RWPE1 (cell line): Measurements from ENCODE around the gene LRRC43.
A peak's percentile ranks its signal among the peaks of the same experiment; 100 is the strongest.

Experiments
- CTCF ChIA-PET: fragments of 350-600 bp; sonication (Branson Sonifier 250); formaldehyde crosslinking; extraction: SDS; loops from one replicate; lab custom pipeline; 2021; lab: Yijun Ruan, JAX
- POLR2A ChIA-PET: fragments of 400-600 bp; formaldehyde crosslinking; extraction: SDS; loops from one replicate; lab custom pipeline; 2020; ENCODE audit warnings: antibody characterized with exemption; ENCODE audit not compliant: low non-redundant PET; lab: Yijun Ruan, JAX
- DNase-seq: peaks from one replicate; pipeline ENCODE4 v3.0.0; 2012; ENCODE audit warnings: low spot score
- H3K27ac ChIP-seq: fragments of 450-650 bp; 2 replicates; pipeline ENCODE4 v1.5.1; 2017
- CTCF ChIP-seq: fragments of 450-650 bp; conservative IDR thresholded peaks from 2 replicates; pipeline ENCODE4 v1.5.1; 2017; ENCODE audit warnings: low read depth, mild to moderate bottlenecking

Gene LRRC43

GRCh38 chr12:122182887-122183587, at the start of gene LRRC43:
LRRC43 (plus strand) TSS chr12:122183123; CDS start chr12:122183145, 22 bp downstream.
- no peak for TF ChIP-seq CTCF
- H3K27ac ChIP-seq = no peak within 1 kb of the TSS
- ChIA-PET CTCF (interaction anchor here (1.3 kb wide), 2 partner anchors 8 to 10 kb away, joined by 4 to 6 read pairs; no protein-coding TSS in a partner anchor), POLR2A (no interaction called here)
- DNase-seq = no peak

GRCh38 chr12:122133192-122133950, 49.6 kb upstream of the LRRC43 start:
- ChIA-PET CTCF (no interaction called here), POLR2A (no interaction called here)
- no peak for DNase-seq
- TF ChIP-seq CTCF = no peak
- no peak overlapping the region for H3K27ac ChIP-seq

- H3K27ac ChIP-seq = peak overlapping the region; percentile 6; the same call in 1 of the 2 replicates
- TF ChIP-seq CTCF = no peak
- ChIA-PET CTCF (no interaction called here), POLR2A (interaction anchor here (0.6 kb wide), 1 partner anchor 391 kb away, joined by 3 read pairs; the partner anchor contains the start of genes KNTC1 and RSRC2)
- DNase-seq = no peak
These were observed 47.4 kb upstream of the LRRC43 start for GRCh38 chr12:122135437-122136031.

DNA sequence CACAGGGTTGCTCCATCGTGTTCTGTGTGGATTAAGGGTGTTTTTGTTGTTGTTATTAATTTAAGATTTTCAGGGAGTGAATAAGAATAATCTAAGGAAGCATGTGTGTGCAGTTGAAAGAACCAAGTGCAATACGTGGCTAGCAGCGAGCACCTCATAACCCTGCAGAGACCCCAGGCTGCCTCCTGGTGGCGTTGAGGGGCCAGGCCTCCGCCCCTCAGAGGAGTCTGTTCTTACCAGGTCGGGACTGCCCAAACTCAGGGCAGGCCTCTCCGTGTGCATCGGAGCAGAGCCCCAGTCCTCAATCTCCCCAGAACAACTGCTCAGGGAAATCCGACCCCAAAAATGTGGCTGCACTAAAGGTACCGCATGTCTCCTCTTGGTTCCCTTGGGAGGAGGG, 45.7 kb upstream of the LRRC43 start:
- ChIA-PET POLR2A (no interaction called here), CTCF (no interaction called here)
- no peak for DNase-seq
- TF ChIP-seq CTCF = no peak
- peak overlapping the region; percentile 65 for H3K27ac ChIP-seq

GRCh38 chr12:122137681-122138080, 45.2 kb upstream of the LRRC43 start:
- H3K27ac ChIP-seq = peak overlapping the region; percentile 65
- ChIA-PET CTCF (no interaction called here), POLR2A (no interaction called here)
- peak; percentile 76 for DNase-seq
- TF ChIP-seq CTCF = no peak

DNA sequence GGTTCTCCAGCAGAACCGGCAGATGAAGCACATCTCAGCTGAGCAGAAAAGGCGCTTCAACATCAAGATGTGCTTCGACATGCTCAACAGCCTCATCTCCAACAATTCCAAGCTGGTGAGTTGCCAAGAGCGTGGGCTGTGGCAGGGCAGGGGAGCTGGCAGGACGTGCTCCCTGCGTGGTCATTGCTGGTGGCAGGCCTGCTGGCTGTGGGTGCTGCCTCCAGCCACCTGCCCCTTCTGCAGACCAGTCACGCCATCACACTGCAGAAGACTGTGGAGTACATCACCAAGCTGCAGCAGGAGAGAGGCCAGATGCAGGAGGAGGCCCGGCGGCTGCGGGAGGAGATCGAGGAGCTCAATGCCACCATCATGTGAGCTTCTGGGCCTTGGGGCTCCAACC, 44.7 kb upstream of the LRRC43 start:
- ChIA-PET CTCF (interaction anchor here (0.5 kb wide), 1 partner anchor 124 kb away, joined by 3 read pairs; no protein-coding TSS in a partner anchor), POLR2A (interaction anchor here (0.6 kb wide), 1 partner anchor 1089 kb away, joined by 3 read pairs; no protein-coding TSS in a partner anchor)
- H3K27ac ChIP-seq = peak overlapping the region; percentile 65
- DNase-seq = no peak
- no peak for TF ChIP-seq CTCF
